IMR-90 (cell line): ENCODE measurements around the gene CTPS2. TPM values are rescaled to one million over a fixed set of nuclear protein-coding genes. Genes with fewer than 3 reads are reported as not detected.

Experiments
- ATAC-seq: fragments of 200-7000 bp; cut with Tn5 transposase; 2 replicates; pipeline ENCODE4 v1.9.1; 2020; ENCODE audit warnings: low read depth, mild to moderate bottlenecking, moderate library complexity
- BruUV-seq: library from RNA; stranded (reverse); fragments of 400-500 nt; replicated peaks from 2 replicates; lab custom pipeline; 2021; lab: Mats Ljungman, UMichigan
- CTCF ChIA-PET: fragments of 300-600 bp; formaldehyde crosslinking; extraction: SDS; loops from one replicate; lab custom pipeline; 2021; ENCODE audit warnings: antibody characterized with exemption; lab: Yijun Ruan, JAX
- POLR2A ChIA-PET: fragments of 300-600 bp; sonication (Branson Sonifier 250); formaldehyde crosslinking; loops from one replicate; lab custom pipeline; 2022; ENCODE audit warnings: antibody characterized with exemption; ENCODE audit not compliant: unreplicated experiment; lab: Charles Lee
- DNase-seq: peaks from one replicate; pipeline ENCODE4 v3.0.0; 2013
- H2AFZ ChIP-seq: replicated peaks from 2 replicates; pipeline ENCODE3; 2013; ENCODE audit warnings: low read length, mild to moderate bottlenecking; ENCODE audit not compliant: poor library complexity
- H2AK5ac ChIP-seq: 2 replicates; pipeline ENCODE4 v1.6.1; 2013; ENCODE audit warnings: low read depth, low read length, inconsistent platforms
- H2AK9ac ChIP-seq: replicated peaks from 2 replicates; pipeline ENCODE3; 2013; ENCODE audit warnings: mild to moderate bottlenecking, low read depth, low read length, moderate library complexity; ENCODE audit not compliant: poor library complexity
- H2BK120ac ChIP-seq: 2 replicates; pipeline ENCODE4 v1.6.1; 2013; ENCODE audit warnings: low read depth, low read length, inconsistent platforms
- H2BK15ac ChIP-seq: 3 replicates; pipeline ENCODE4 v1.6.1; 2013; ENCODE audit warnings: low read depth, low read length, inconsistent platforms
- H2BK20ac ChIP-seq: 2 replicates; pipeline ENCODE4 v1.6.1; 2013; ENCODE audit warnings: low read depth, mild to moderate bottlenecking, inconsistent platforms, low read length, moderate library complexity
- H2BK5ac ChIP-seq: 2 replicates; pipeline ENCODE4 v1.6.1; 2013; ENCODE audit warnings: mild to moderate bottlenecking, low read depth, low read length, inconsistent platforms; ENCODE audit not compliant: poor library complexity, severe bottlenecking
- H3K14ac ChIP-seq: replicated peaks from 2 replicates; pipeline ENCODE4 v1.6.1; 2013; ENCODE audit warnings: low read depth, low read length, inconsistent platforms
- H3K18ac ChIP-seq: 2 replicates; pipeline ENCODE4 v1.6.1; 2013; ENCODE audit warnings: low read depth, low read length, control low read depth
- H3K23ac ChIP-seq: 2 replicates; pipeline ENCODE4 v1.6.1; 2013; ENCODE audit warnings: low read depth, low read length, inconsistent platforms
- H3K27ac ChIP-seq: 2 replicates; pipeline ENCODE4 v1.5.1; 2013; ENCODE audit warnings: mild to moderate bottlenecking, control low read depth, low read length; ENCODE audit not compliant: insufficient read depth
- H3K27me3 ChIP-seq: 2 replicates; pipeline ENCODE4 v1.6.1; 2013; ENCODE audit warnings: low read length; ENCODE audit not compliant: control insufficient read depth, insufficient read depth
- H3K36me3 ChIP-seq: 2 replicates; pipeline ENCODE4 v1.6.1; 2013; ENCODE audit warnings: low read length, mixed read lengths; ENCODE audit not compliant: control insufficient read depth, insufficient read depth
- H3K4ac ChIP-seq: 2 replicates; pipeline ENCODE4 v1.6.1; 2013; ENCODE audit warnings: low read depth, low read length, inconsistent platforms
- H3K4me1 ChIP-seq: 2 replicates; pipeline ENCODE4 v1.6.1; 2013; ENCODE audit warnings: low read length, mixed read lengths; ENCODE audit not compliant: control insufficient read depth, insufficient read depth
- H3K4me2 ChIP-seq: 2 replicates; pipeline ENCODE4 v1.6.1; 2013; ENCODE audit warnings: low read depth, mild to moderate bottlenecking, control low read depth, low read length, moderate library complexity
- H3K4me3 ChIP-seq: 2 replicates; pipeline ENCODE4 v1.5.1; 2013; ENCODE audit warnings: low read depth, mild to moderate bottlenecking, control low read depth, low read length, moderate library complexity; ENCODE audit not compliant: insufficient read depth
- H3K56ac ChIP-seq: 2 replicates; pipeline ENCODE4 v1.6.1; 2013; ENCODE audit warnings: low read length, inconsistent platforms; ENCODE audit not compliant: insufficient read depth; ENCODE audit errors: extremely low read depth
- H3K79me1 ChIP-seq, 2 experiments: 2 replicates each; pipeline ENCODE4 v1.6.1; 2013; ENCODE audit warnings: low read length in 2 of 2, inconsistent platforms in 1 of 2, low read depth in 1 of 2
- H3K9ac ChIP-seq: 2 replicates; pipeline ENCODE4 v1.6.1; 2013; ENCODE audit warnings: low read depth, low read length, control low read depth
- H3K9me1 ChIP-seq: 2 replicates; pipeline ENCODE4 v1.6.1; 2013; ENCODE audit warnings: low read length, inconsistent platforms; ENCODE audit not compliant: insufficient read depth
- H3K9me3 ChIP-seq: 2 replicates; pipeline ENCODE4 v1.6.1; 2013; ENCODE audit warnings: low read length; ENCODE audit not compliant: control insufficient read depth, insufficient read depth
- H4K20me1 ChIP-seq: 2 replicates; pipeline ENCODE4 v1.6.1; 2013; ENCODE audit warnings: low read length, inconsistent platforms; ENCODE audit not compliant: insufficient read depth
- H4K5ac ChIP-seq: 2 replicates; pipeline ENCODE4 v1.6.1; 2013; ENCODE audit warnings: mild to moderate bottlenecking, low read depth, low read length, control low read depth
- H4K8ac ChIP-seq, 2 experiments: 2 replicates each; pipeline ENCODE4 v1.6.1; 2013; ENCODE audit warnings: low read depth in 2 of 2, low read length in 2 of 2, control low read depth in 1 of 2, inconsistent platforms in 1 of 2
- H4K91ac ChIP-seq: 2 replicates; pipeline ENCODE4 v1.6.1; 2013; ENCODE audit warnings: low read depth, low read length, inconsistent platforms; ENCODE audit not compliant: insufficient read depth
- BHLHE40 ChIP-seq: fragments of 150-350 bp; IDR thresholded peaks from 2 replicates; pipeline ENCODE4 v1.6.1; 2016; ENCODE audit warnings: mild to moderate bottlenecking, low read depth, low read length
- CEBPB ChIP-seq: IDR thresholded peaks from 2 replicates; pipeline ENCODE4 v1.6.1; 2012; ENCODE audit warnings: low read depth, low read length, improper control_type of control experiment
- CTCF ChIP-seq: conservative IDR thresholded peaks from 2 replicates; pipeline ENCODE4 v1.5.1; 2012; ENCODE audit warnings: mild to moderate bottlenecking, low read depth, low read length, improper control_type of control experiment
- MAFK ChIP-seq: IDR thresholded peaks from 2 replicates; pipeline ENCODE4 v1.6.1; 2012; ENCODE audit warnings: low read depth, low read length, improper control_type of control experiment
- MAZ ChIP-seq: IDR thresholded peaks from 2 replicates; pipeline ENCODE4 v1.6.1; 2012; ENCODE audit warnings: low read depth, mild to moderate bottlenecking, low read length, improper control_type of control experiment, moderate library complexity, borderline replicate concordance
- MXI1 ChIP-seq: IDR thresholded peaks from 2 replicates; pipeline ENCODE4 v1.6.1; 2012; ENCODE audit warnings: low read depth, mild to moderate bottlenecking, low read length, moderate library complexity, borderline replicate concordance
- NFE2L2 ChIP-seq: fragments of 150-350 bp; IDR thresholded peaks from 2 replicates; pipeline ENCODE4 v1.6.1; 2016; ENCODE audit warnings: low read depth, mild to moderate bottlenecking, low read length
- POLR2A ChIP-seq: IDR thresholded peaks from 2 replicates; pipeline ENCODE4 v1.6.1; 2012; ENCODE audit warnings: mild to moderate bottlenecking, low read depth, low read length
- RAD21 ChIP-seq: IDR thresholded peaks from 2 replicates; pipeline ENCODE4 v1.6.1; 2012; ENCODE audit warnings: low read length, improper control_type of control experiment
- RCOR1 ChIP-seq: IDR thresholded peaks from 2 replicates; pipeline ENCODE4 v1.6.1; 2012; ENCODE audit warnings: mild to moderate bottlenecking, low read length, improper control_type of control experiment; ENCODE audit not compliant: insufficient replicate concordance
- RFX5 ChIP-seq: IDR thresholded peaks from 2 replicates; pipeline ENCODE4 v1.8.0; 2012; ENCODE audit warnings: low read depth, mild to moderate bottlenecking, low read length, moderate library complexity
- SMC3 ChIP-seq: fragments of 150-350 bp; IDR thresholded peaks from 2 replicates; pipeline ENCODE4 v1.6.1; 2016; ENCODE audit warnings: low read depth, mild to moderate bottlenecking, antibody characterized with exemption, low read length, moderate library complexity
- USF2 ChIP-seq: fragments of 150-350 bp; IDR thresholded peaks from 2 replicates; pipeline ENCODE4 v1.6.1; 2017; ENCODE audit warnings: mild to moderate bottlenecking, antibody characterized with exemption, low read length, low read depth
- WGBS, 2 experiments: methylation state at CpG; one replicate each; pipeline versions ENCODE4 v1.1.5 to v1.1.7; 2013; ENCODE audit warnings: missing lambda C conversion rate in 2 of 2; ENCODE audit not compliant: insufficient read length in 1 of 2; ENCODE audit errors: extremely low coverage in 2 of 2; 5-methylcytosine and 5-hydroxymethylcytosine counted together
- dilution Hi-C: fragments of 300-500 bp; cut with HindIII; formaldehyde crosslinking; loops from one replicate; pipeline ENCODE4 v1.14.3; 2018; ENCODE audit warnings: low sequenced_read_pairs; ENCODE audit not compliant: unreplicated experiment
- in situ Hi-C: fragments of 300-500 bp; cut with MboI; formaldehyde crosslinking; loops from 3 replicates; pipeline ENCODE4 v1.14.3; 2019; ENCODE audit warnings: low sequenced_read_pairs, inconsistent platforms, mixed read lengths
- intact Hi-C: fragments of 100-400 bp; cut with micrococcal nuclease; formaldehyde crosslinking; loops from 2 replicates; pipeline ENCODE4 v1.10.0; 2022
- polyA plus RNA-seq, 3 experiments: library from polyadenylated mRNA; depleted of rRNA; stranded (reverse); fragments of >200 nt; gene quantifications; 2 replicates each; pipeline ENCODE4 v1.2.3, GENCODE V29; 2012; ENCODE audit warnings: low replicate concordance in 1 of 3
- total RNA-seq: library from RNA; depleted of rRNA; stranded (reverse); fragments of >200 nt; gene quantifications from 2 replicates; pipeline ENCODE4 v1.2.3, GENCODE V29; 2012

Gene CTPS2
- total and polyA plus RNA-seq, 2 of the 4 experiments (the other 2 are of a cell fraction) = 6.0 to 13.1 TPM

GRCh38 chrX:16708016-16708415 lies 4.5 kb downstream of the CTPS2 start:
- Histone ChIP-seq H3K14ac (no peak overlapping the region), H3K4me3 (no peak overlapping the region), H4K91ac (no peak overlapping the region), H2BK15ac (no peak overlapping the region), H3K56ac (no peak overlapping the region), H2AFZ (no peak overlapping the region), H3K27ac (no peak overlapping the region), H3K23ac (no peak overlapping the region), H3K79me1 (peaks cover 0 to 11% of the 10 kb centered on the region in 2 experiments; a peak in 1 of 4 replicates), H2AK5ac (no peak overlapping the region), H3K27me3 (no peaks in the 10 kb centered on the region; the same call in 1 of the 2 replicates), H4K20me1 (no peaks in the 10 kb centered on the region), H3K4me2 (no peak overlapping the region), H2BK120ac (no peak overlapping the region), H4K8ac (no peak overlapping the region), H3K4ac (no peak overlapping the region), H3K9me3 (no peaks in the 10 kb centered on the region), H3K4me1 (no peaks in the 10 kb centered on the region; the same call in 1 of the 2 replicates), H2BK5ac (no peak overlapping the region), H2AK9ac (no peak overlapping the region), H2BK20ac (no peak overlapping the region), H3K9ac (no peak overlapping the region), H3K9me1 (no peaks in the 10 kb centered on the region), H4K5ac (no peak overlapping the region), H3K18ac (no peak overlapping the region), H3K36me3 (no peaks in the 10 kb centered on the region)
- POLR2A ChIA-PET = no interaction called here
- no TSS peak for BruUV-seq
- TF ChIP-seq POLR2A = no peak
- TF ChIP-seq MAFK = no peak
- TF ChIP-seq MXI1 = no peak
- no peak for TF ChIP-seq NFE2L2
- no peak for TF ChIP-seq RAD21
- TF ChIP-seq CTCF = no peak
- TF ChIP-seq USF2 = no peak
- TF ChIP-seq BHLHE40 = no peak
- TF ChIP-seq MAZ = no peak
- TF ChIP-seq SMC3 = no peak
- TF ChIP-seq RFX5 = no peak
- TF ChIP-seq CEBPB = no peak
- TF ChIP-seq RCOR1 = no peak
- CTCF ChIA-PET = no interaction called here
- dilution Hi-C loops (no loop called here), intact Hi-C loops (no loop called here), in situ Hi-C loops (no loop called here)
- 100% methylated on average over 1 of the region's 3 CpGs; no CpG with 5 or more reads in 1 of the 2 experiments for WGBS, 2 experiments
- ATAC-seq (no peak), DNase-seq (no peak)
